HepG2 (cell line): ENCODE measurements around the gene NFATC1.

Experiments
- EZH2 ChIP-seq: conservative IDR thresholded peaks from 2 replicates; pipeline ENCODE4 v1.6.1; 2012; ENCODE audit warnings: mild to moderate bottlenecking, low read depth, low read length, moderate library complexity
- HDAC1 ChIP-seq: sonication (generic); formaldehyde crosslinking; IDR thresholded peaks from 2 replicates; pipeline ENCODE4 v1.5.1; 2020; ENCODE audit warnings: mild to moderate bottlenecking, missing genetic modification reagents
- SIN3A ChIP-seq: IDR thresholded peaks from 2 replicates; pipeline ENCODE4 v1.6.1; 2011; ENCODE audit warnings: low read depth, mild to moderate bottlenecking, control low read depth, low read length, borderline replicate concordance
- ZNF253 ChIP-seq: sonication (generic); formaldehyde crosslinking; IDR thresholded peaks from 2 replicates; pipeline ENCODE4 v1.8.0; 2022; ENCODE audit warnings: mild to moderate bottlenecking, missing genetic modification reagents, borderline replicate concordance
- ZNF737 ChIP-seq: sonication (generic); formaldehyde crosslinking; IDR thresholded peaks from 2 replicates; pipeline ENCODE4 v1.5.0; 2020; ENCODE audit warnings: missing genetic modification reagents, mild to moderate bottlenecking, borderline replicate concordance
- TF ChIP-seq, protein P1 (sequence below): sonication (generic); formaldehyde crosslinking; IDR thresholded peaks from 2 replicates; pipeline ENCODE4 v1.5.0; 2020; ENCODE audit warnings: mild to moderate bottlenecking, missing genetic modification reagents, moderate library complexity

DNA sequence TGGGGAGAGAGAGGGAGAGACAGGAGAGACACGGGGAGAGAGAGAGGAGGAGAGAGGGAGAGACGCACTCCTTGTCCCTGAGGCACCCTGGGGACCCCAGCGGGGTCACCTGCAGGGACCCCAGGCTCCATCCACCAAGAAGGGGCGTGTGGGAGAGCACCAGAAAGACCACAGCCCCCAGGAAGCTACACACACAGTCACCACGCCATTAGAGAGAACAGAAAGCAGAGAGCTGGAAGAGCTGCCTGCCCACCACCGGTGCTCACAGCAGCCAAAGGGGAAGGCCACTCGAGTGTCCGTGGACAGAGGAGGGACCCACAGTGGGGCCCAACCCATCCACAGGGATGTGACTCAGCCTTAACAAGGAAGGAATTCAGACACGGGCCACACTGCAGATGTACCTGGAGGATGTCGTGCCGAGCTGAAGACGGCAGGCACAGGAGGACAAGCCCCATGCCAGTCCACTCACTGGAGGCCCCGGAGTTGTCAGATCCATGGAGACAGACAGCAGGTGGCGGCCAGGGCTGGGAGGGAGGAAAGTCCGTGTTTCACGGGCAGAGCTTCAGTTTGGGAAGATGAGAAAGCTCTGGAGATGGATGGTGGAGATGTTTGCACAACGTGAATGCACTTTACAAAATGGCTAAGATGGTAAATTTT lies 11.5 kb upstream of the NFATC1 start:
- no peak for TF ChIP-seq EZH2
- no peak for TF ChIP-seq ZNF253 (CRISPR knock-in tag)
- TF ChIP-seq, protein P1, sequence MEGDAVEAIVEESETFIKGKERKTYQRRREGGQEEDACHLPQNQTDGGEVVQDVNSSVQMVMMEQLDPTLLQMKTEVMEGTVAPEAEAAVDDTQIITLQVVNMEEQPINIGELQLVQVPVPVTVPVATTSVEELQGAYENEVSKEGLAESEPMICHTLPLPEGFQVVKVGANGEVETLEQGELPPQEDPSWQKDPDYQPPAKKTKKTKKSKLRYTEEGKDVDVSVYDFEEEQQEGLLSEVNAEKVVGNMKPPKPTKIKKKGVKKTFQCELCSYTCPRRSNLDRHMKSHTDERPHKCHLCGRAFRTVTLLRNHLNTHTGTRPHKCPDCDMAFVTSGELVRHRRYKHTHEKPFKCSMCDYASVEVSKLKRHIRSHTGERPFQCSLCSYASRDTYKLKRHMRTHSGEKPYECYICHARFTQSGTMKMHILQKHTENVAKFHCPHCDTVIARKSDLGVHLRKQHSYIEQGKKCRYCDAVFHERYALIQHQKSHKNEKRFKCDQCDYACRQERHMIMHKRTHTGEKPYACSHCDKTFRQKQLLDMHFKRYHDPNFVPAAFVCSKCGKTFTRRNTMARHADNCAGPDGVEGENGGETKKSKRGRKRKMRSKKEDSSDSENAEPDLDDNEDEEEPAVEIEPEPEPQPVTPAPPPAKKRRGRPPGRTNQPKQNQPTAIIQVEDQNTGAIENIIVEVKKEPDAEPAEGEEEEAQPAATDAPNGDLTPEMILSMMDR (CRISPR knock-in tag) = peak; percentile 31; the same call in 1 of the 2 replicates
- no peak for TF ChIP-seq HDAC1 (CRISPR knock-in tag)
- TF ChIP-seq ZNF737 (CRISPR knock-in tag) = no peak
- TF ChIP-seq SIN3A = no peak
